Measurements from ENCODE around the gene FZD10.

- TF ChIP-seq, protein P1, sequence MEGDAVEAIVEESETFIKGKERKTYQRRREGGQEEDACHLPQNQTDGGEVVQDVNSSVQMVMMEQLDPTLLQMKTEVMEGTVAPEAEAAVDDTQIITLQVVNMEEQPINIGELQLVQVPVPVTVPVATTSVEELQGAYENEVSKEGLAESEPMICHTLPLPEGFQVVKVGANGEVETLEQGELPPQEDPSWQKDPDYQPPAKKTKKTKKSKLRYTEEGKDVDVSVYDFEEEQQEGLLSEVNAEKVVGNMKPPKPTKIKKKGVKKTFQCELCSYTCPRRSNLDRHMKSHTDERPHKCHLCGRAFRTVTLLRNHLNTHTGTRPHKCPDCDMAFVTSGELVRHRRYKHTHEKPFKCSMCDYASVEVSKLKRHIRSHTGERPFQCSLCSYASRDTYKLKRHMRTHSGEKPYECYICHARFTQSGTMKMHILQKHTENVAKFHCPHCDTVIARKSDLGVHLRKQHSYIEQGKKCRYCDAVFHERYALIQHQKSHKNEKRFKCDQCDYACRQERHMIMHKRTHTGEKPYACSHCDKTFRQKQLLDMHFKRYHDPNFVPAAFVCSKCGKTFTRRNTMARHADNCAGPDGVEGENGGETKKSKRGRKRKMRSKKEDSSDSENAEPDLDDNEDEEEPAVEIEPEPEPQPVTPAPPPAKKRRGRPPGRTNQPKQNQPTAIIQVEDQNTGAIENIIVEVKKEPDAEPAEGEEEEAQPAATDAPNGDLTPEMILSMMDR (optimal IDR thresholded peaks at IDR 0.05 in 1 of 3, IDR thresholded peaks at IDR 0.05 in 1 of 3, conservative IDR thresholded peaks at IDR 0.05 in 1 of 3; ENCODE audit: extremely low read depth in 1 of 3, insufficient read depth in 2 of 3, low read length in 3 of 3), result no peak
- TF ChIP-seq EZH2 (IDR thresholded peaks at IDR 0.05; ENCODE audit: low read length), result no peak
These were observed 29.3 kb upstream of the FZD10 start for GRCh38 chr12:130132831-130133511.

Measured in keratinocyte (primary cell).